GM12878 (cell line): Measurements from ENCODE around the gene PLEKHA5. TPM values are rescaled to one million over a fixed set of nuclear protein-coding genes. Genes with fewer than 3 reads are reported as not detected.

ENCODE experiments used
- ATAC-seq: fragments of 200-7000 bp; cut with Tn5 transposase; 3 replicates; pipeline ENCODE4 v1.9.1; 2020; ENCODE audit warnings: mild to moderate bottlenecking, moderate library complexity
- BruUV-seq: library from RNA; stranded (reverse); fragments of 400-500 nt; replicated peaks from 2 replicates; lab custom pipeline; 2021; lab: Mats Ljungman, UMichigan
- CTCF ChIA-PET: fragments of 300-600 bp; sonication (Branson Sonifier 250); formaldehyde crosslinking; extraction: SDS; loops from one replicate; lab custom pipeline; 2021; ENCODE audit warnings: inconsistent platforms; lab: Yijun Ruan, JAX
- POLR2A ChIA-PET: fragments of 350-600 bp; formaldehyde crosslinking; extraction: SDS; loops from one replicate; lab custom pipeline; 2021; ENCODE audit warnings: inconsistent platforms; lab: Charles Lee
- RAD21 ChIA-PET: fragments of 300-600 bp; sonication (Branson Sonifier 250); formaldehyde crosslinking; loops from one replicate; lab custom pipeline; 2023; ENCODE audit warnings: antibody characterized with exemption; ENCODE audit not compliant: unreplicated experiment; lab: Charles Lee
- SMC1A ChIA-PET: fragments of 300-600 bp; sonication (Branson Sonifier 250); formaldehyde crosslinking; loops from one replicate; lab custom pipeline; 2023; ENCODE audit not compliant: unreplicated experiment, uncharacterized antibody; lab: Charles Lee
- DNase-seq: peaks from one replicate; pipeline ENCODE4 v3.0.0-alpha.2; 2011; ENCODE audit warnings: low read depth, low spot score
- FAIRE-seq: peaks from 3 replicates; lab custom pipeline; 2011; peaks lifted over from hg19 to GRCh38; lab: Jason Lieb, UNC
- H2AFZ ChIP-seq: 2 replicates; pipeline ENCODE4 v1.6.0; 2011; ENCODE audit warnings: low read depth, low read length, control low read depth; ENCODE audit not compliant: control insufficient read depth
- H3K27ac ChIP-seq: 2 replicates; pipeline ENCODE4 v1.5.1; 2011; ENCODE audit warnings: control low read depth; ENCODE audit not compliant: control insufficient read depth, insufficient read depth
- H3K27me3 ChIP-seq, 2 experiments: replicated peaks in 1 of 2; 2 replicates each; pipeline versions ENCODE4 v1.6.0 to v1.6.1; 2011; ENCODE audit warnings: low read length in 1 of 2; ENCODE audit not compliant: control insufficient read depth in 2 of 2, insufficient read depth in 2 of 2
- H3K36me3 ChIP-seq, 2 experiments: 2 replicates each; pipeline ENCODE4 v1.5.1; 2011; ENCODE audit warnings: low read length in 1 of 2; ENCODE audit not compliant: control insufficient read depth in 2 of 2, insufficient read depth in 2 of 2
- H3K4me1 ChIP-seq: 2 replicates; pipeline ENCODE4 v1.6.1; 2011; ENCODE audit warnings: mild to moderate bottlenecking, low read length, moderate library complexity, mixed read lengths; ENCODE audit not compliant: control insufficient read depth, insufficient read depth
- H3K4me2 ChIP-seq: 2 replicates; pipeline ENCODE4 v1.6.0; 2011; ENCODE audit warnings: control low read depth; ENCODE audit not compliant: control insufficient read depth, insufficient read depth
- H3K4me3 ChIP-seq: fragments of 200-600 bp; sonication (generic); 2 replicates; pipeline ENCODE4 v1.5.1; 2016
- H3K79me2 ChIP-seq: 2 replicates; pipeline ENCODE4 v1.6.0; 2011; ENCODE audit warnings: low read length; ENCODE audit not compliant: control insufficient read depth, insufficient read depth
- H3K9ac ChIP-seq: 2 replicates; pipeline ENCODE4 v1.8.0; 2011; ENCODE audit warnings: low read length, control low read depth, mixed read lengths; ENCODE audit not compliant: control insufficient read depth, insufficient read depth
- H3K9me3 ChIP-seq: replicated peaks from 3 replicates; pipeline ENCODE4 v1.5.1; 2011; ENCODE audit warnings: mild to moderate bottlenecking, low read length; ENCODE audit not compliant: control insufficient read depth, insufficient read depth
- H4K20me1 ChIP-seq: 2 replicates; pipeline ENCODE4 v1.6.0; 2011; ENCODE audit not compliant: control insufficient read depth, insufficient read depth
- BCL3 ChIP-seq: IDR thresholded peaks from 2 replicates; pipeline ENCODE4 v1.6.1; 2011; ENCODE audit warnings: borderline replicate concordance, low read depth, mild to moderate bottlenecking, moderate library complexity, low read length; ENCODE audit not compliant: insufficient read depth, poor library complexity, severe bottlenecking
- CHD1 ChIP-seq: IDR thresholded peaks from 2 replicates; pipeline ENCODE4 v1.6.1; 2012; ENCODE audit warnings: low read depth, low read length, improper control_type of control experiment
- CHD4 ChIP-seq: fragments of 200-600 bp; sonication (generic); IDR thresholded peaks from 2 replicates; pipeline ENCODE4 v1.6.1; 2016; ENCODE audit warnings: mild to moderate bottlenecking
- DPF2 ChIP-seq: fragments of 450-650 bp; IDR thresholded peaks from 2 replicates; pipeline ENCODE4 v1.6.1; 2017; ENCODE audit warnings: mild to moderate bottlenecking
- NR2C1 ChIP-seq: fragments of 450-650 bp; IDR thresholded peaks from 2 replicates; pipeline ENCODE4 v1.6.1; 2017; ENCODE audit warnings: antibody characterized with exemption, mild to moderate bottlenecking, moderate library complexity
- PKNOX1 ChIP-seq: fragments of 450-650 bp; IDR thresholded peaks from 2 replicates; pipeline ENCODE4 v1.6.1; 2016; ENCODE audit warnings: mild to moderate bottlenecking
- PRDM15 ChIP-seq: fragments of 450-650 bp; formaldehyde crosslinking; IDR thresholded peaks from 2 replicates; pipeline ENCODE4 v1.4.0; 2020; ENCODE audit warnings: mild to moderate bottlenecking, moderate library complexity
- RAD51 ChIP-seq: fragments of 450-650 bp; IDR thresholded peaks from 2 replicates; pipeline ENCODE4 v1.6.1; 2016; ENCODE audit warnings: moderate library complexity, mild to moderate bottlenecking, inconsistent platforms
- RELB ChIP-seq: fragments of 450-650 bp; IDR thresholded peaks from 2 replicates; pipeline ENCODE4 v1.6.1; 2017; ENCODE audit warnings: low read depth, mild to moderate bottlenecking, moderate library complexity
- STAT1 ChIP-seq: fragments of 450-650 bp; conservative IDR thresholded peaks from 2 replicates; pipeline ENCODE4 v1.6.1; 2014; ENCODE audit warnings: antibody characterized with exemption, mild to moderate bottlenecking
- WGBS: methylation state at CpG from one replicate; pipeline ENCODE4 v1.1.6; 2016; ENCODE audit warnings: low lambda C conversion rate; ENCODE audit not compliant: insufficient replicate concordance, insufficient coverage; ENCODE audit errors: missing lambda C conversion rate; 5-methylcytosine and 5-hydroxymethylcytosine counted together
- in situ Hi-C: fragments of 300-500 bp; cut with MboI; formaldehyde crosslinking; loops from 9 replicates; pipeline ENCODE4 v1.14.3; 2018; ENCODE audit warnings: mixed read lengths
- intact Hi-C: fragments of 100-400 bp; cut with micrococcal nuclease; formaldehyde crosslinking; loops from one replicate; pipeline ENCODE4 v1.14.2; 2022; ENCODE audit not compliant: unreplicated experiment
- polyA plus RNA-seq, 11 experiments: library from polyadenylated mRNA; depleted of rRNA in 4 of 11; unstranded in 6 of 11; stranded (reverse) in 5 of 11; fragments of >200 nt; fragmentation: Nextera tagmentation in 4 of 11; fragmentation: Illumina TruSeq in 1 of 11; extraction: Ambion mirVana in 4 of 11; extraction: Trizol in 1 of 11; gene quantifications; 1 replicate in 1 of 11; 2 replicates in 10 of 11; pipeline versions ENCODE4 v1.2.1 to v1.2.3, GENCODE V29; 2011 to 2016; ENCODE audit warnings: inconsistent platforms in 2 of 11, missing spikeins in 2 of 11, low read depth in 1 of 11
- total RNA-seq, 4 experiments: library from RNA; depleted of rRNA in 3 of 4; stranded (reverse); fragments of >200 nt in 3 of 4; fragmentation: Illumina TruSeq in 1 of 4; extraction: Trizol in 1 of 4; gene quantifications; 2 replicates each; pipeline versions ENCODE4 v1.2.1 to v1.2.3, GENCODE V29; 2013 to 2021

PLEKHA5 gene
- total and polyA plus RNA-seq, 10 of the 15 experiments (the other 5 are each of a cell fraction or from before 2014, with no cell fraction given) = 0.09 to 0.33 (median 0.18) TPM; not detected in 3

- no peak for TF ChIP-seq STAT1
Observed at GRCh38 chr12:19411234-19412204, 282.0 kb downstream of the PLEKHA5 start (continued).

GRCh38 chr12:19412844-19413243 lies 283.3 kb downstream of the PLEKHA5 start:
- no TSS peak for BruUV-seq
- ChIA-PET SMC1A (no interaction called here), CTCF (no interaction called here), POLR2A (no interaction called here), RAD21 (no interaction called here)
- DNase-seq (no peak), FAIRE-seq (no peak), ATAC-seq (no peak)
- H3K4me3 ChIP-seq = no peak overlapping the region
- intact Hi-C loops = no loop called here
- H3K36me3 ChIP-seq = no peaks in the 10 kb centered on the region
- in situ Hi-C loops = no loop called here
- WGBS = 74% methylated on average over 23 of the region's 23 CpGs
- H4K20me1 ChIP-seq = no peaks in the 10 kb centered on the region
- H2AFZ ChIP-seq = no peak overlapping the region
- no peak overlapping the region for H3K9ac ChIP-seq
- no peaks in the 10 kb centered on the region for H3K79me2 ChIP-seq
- no peaks in the 10 kb centered on the region for H3K4me1 ChIP-seq
- H3K4me2 ChIP-seq = no peak overlapping the region
- no peaks in the 10 kb centered on the region for H3K9me3 ChIP-seq
- H3K27ac ChIP-seq = no peak overlapping the region
- H3K27me3 ChIP-seq = no peaks in the 10 kb centered on the region
- TF ChIP-seq RAD51 (no peak), PRDM15 (CRISPR knock-in tag) (no peak), RELB (no peak), PKNOX1 (no peak), CHD4 (no peak), NR2C1 (no peak), BCL3 (no peak), CHD1 (no peak), DPF2 (no peak)
